Transverse colon (tissue), 4 donors: Measurements from ENCODE around the gene HSD11B1. TPM values are rescaled to one million over a fixed set of nuclear protein-coding genes. Genes with fewer than 3 reads are reported as not detected.

Experiments
- DNase-seq: peaks from one replicate; pipeline ENCODE4 v3.0.0-alpha.2; 2019
- H3K27ac ChIP-seq, 4 donors: fragments of 200-600 bp; sonication (generic); 2 replicates each; pipeline ENCODE4 v1.5.1; 2016 to 2018; ENCODE audit warnings: inconsistent platforms in 4 of 4
- H3K27me3 ChIP-seq: fragments of 200-600 bp; sonication (generic); 2 replicates; pipeline ENCODE4 v1.5.1; 2017; ENCODE audit warnings: inconsistent platforms
- H3K36me3 ChIP-seq, 4 donors: fragments of 200-600 bp; sonication (generic); 2 replicates each; pipeline ENCODE4 v1.5.1; 2017 to 2019; ENCODE audit warnings: inconsistent platforms in 4 of 4
- H3K4me1 ChIP-seq, 4 donors: fragments of 200-600 bp; sonication (generic); 2 replicates each; pipeline ENCODE4 v1.5.1; 2017 to 2020; ENCODE audit warnings: inconsistent platforms in 4 of 4
- H3K4me3 ChIP-seq, 4 donors: fragments of 200-600 bp; sonication (generic); 1 replicate in 1 of 4; 2 replicates in 3 of 4; pipeline versions ENCODE4 v1.5.1 to v1.6.1; 2017 to 2019; ENCODE audit warnings: inconsistent platforms in 4 of 4
- H3K9me3 ChIP-seq, 2 donors: fragments of 200-600 bp; sonication (generic); 2 replicates each; pipeline ENCODE4 v1.5.1; 2017 to 2019; ENCODE audit warnings: inconsistent platforms in 2 of 2
- EP300 ChIP-seq: sonication (generic); formaldehyde crosslinking; IDR thresholded peaks from one replicate; pipeline ENCODE4 v1.6.1; 2017; ENCODE audit warnings: antibody characterized with exemption, low read depth
- POLR2A ChIP-seq: fragments of 450-650 bp; IDR thresholded peaks from one replicate; pipeline ENCODE4 v1.6.1; 2016; ENCODE audit warnings: antibody characterized with exemption, mild to moderate bottlenecking, moderate library complexity
- POLR2AphosphoS5 ChIP-seq, 3 donors: sonication (generic); formaldehyde crosslinking; IDR thresholded peaks; one replicate each; pipeline ENCODE4 v1.6.1; 2016; ENCODE audit warnings: antibody characterized with exemption in 3 of 3
- WGBS, 2 donors: methylation state at CpG; one replicate each; pipeline ENCODE4 v1.1.5; 2018; ENCODE audit warnings: low coverage in 1 of 2; 5-methylcytosine and 5-hydroxymethylcytosine counted together
- in situ Hi-C, 4 donors: fragments of 200-750 bp; cut with MboI; loops; one replicate each; pipeline versions ENCODE4 v1.15.0 to v1.15.1; 2017; ENCODE audit warnings: low sequenced_read_pairs in 3 of 4, low pct_ligation_motif_present in 1 of 4, low pct_unique_long_range_greater_than_20kb in 1 of 4
- intact Hi-C: fragments of 100-400 bp; cut with DNase I; formaldehyde crosslinking; loops from one replicate; pipeline ENCODE4 v1.15.1; 2023; ENCODE audit warnings: low total_unique reads
- total RNA-seq, 4 donors: library from RNA; depleted of rRNA; stranded (reverse); fragments of >200 nt; gene quantifications; one replicate each; pipeline ENCODE4 v1.1.0, GENCODE V29; 2016
- TF ChIP-seq, protein P1 (sequence below), 5 experiments: fragments of 200-600 bp in 3 of 5; fragments of 450-650 bp in 2 of 5; sonication (generic) in 3 of 5; IDR thresholded peaks; 1 replicate in 2 of 5; 2 replicates in 3 of 5; pipeline ENCODE4 v1.5.1; 2016 to 2017; ENCODE audit warnings: antibody characterized with exemption in 5 of 5, inconsistent platforms in 3 of 5, mild to moderate bottlenecking in 2 of 5, moderate library complexity in 1 of 5

The HSD11B1 gene
- total RNA-seq, 4 donors from 2014 or later: 1.5 to 3.7 (median 2.6) TPM; not detected in 1

DNA sequence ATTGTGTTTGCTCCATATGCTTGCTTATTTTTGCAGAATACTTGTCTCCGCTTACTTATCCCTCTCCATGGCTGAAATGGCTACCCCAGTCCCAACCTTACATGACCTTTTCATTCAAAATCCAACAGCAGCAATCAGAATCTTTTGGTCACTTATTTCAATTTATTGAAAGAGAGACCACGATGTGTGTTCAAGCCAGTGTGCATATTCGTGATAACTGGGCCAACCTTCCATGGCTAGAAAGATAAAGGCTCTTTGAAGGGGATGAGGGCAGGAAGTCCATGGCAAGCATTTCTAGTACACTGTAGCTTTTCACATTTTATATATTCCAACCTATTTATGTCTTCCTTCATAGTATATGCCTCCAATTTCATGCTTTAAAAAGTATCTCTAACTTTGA lies 23.1 kb downstream of the HSD11B1 start:
- Histone ChIP-seq H3K4me1 (no peaks in the 10 kb centered on the region), H3K36me3 (no peaks in the 10 kb centered on the region), H3K27ac (no peak overlapping the region), H3K4me3 (no peak overlapping the region), H3K27me3 (no peaks in the 10 kb centered on the region), H3K9me3 (no peaks in the 10 kb centered on the region)
- WGBS, 2 donors: 86 to 94% methylated on average over 3 of the region's 3 CpGs
- DNase-seq: no peak
- in situ Hi-C loops: no loop called here
- no peak for TF ChIP-seq POLR2A
- no peak for TF ChIP-seq EP300
- TF ChIP-seq, protein P1, sequence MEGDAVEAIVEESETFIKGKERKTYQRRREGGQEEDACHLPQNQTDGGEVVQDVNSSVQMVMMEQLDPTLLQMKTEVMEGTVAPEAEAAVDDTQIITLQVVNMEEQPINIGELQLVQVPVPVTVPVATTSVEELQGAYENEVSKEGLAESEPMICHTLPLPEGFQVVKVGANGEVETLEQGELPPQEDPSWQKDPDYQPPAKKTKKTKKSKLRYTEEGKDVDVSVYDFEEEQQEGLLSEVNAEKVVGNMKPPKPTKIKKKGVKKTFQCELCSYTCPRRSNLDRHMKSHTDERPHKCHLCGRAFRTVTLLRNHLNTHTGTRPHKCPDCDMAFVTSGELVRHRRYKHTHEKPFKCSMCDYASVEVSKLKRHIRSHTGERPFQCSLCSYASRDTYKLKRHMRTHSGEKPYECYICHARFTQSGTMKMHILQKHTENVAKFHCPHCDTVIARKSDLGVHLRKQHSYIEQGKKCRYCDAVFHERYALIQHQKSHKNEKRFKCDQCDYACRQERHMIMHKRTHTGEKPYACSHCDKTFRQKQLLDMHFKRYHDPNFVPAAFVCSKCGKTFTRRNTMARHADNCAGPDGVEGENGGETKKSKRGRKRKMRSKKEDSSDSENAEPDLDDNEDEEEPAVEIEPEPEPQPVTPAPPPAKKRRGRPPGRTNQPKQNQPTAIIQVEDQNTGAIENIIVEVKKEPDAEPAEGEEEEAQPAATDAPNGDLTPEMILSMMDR (IDR thresholded peaks at IDR 0.05): no peak
- no peak for TF ChIP-seq POLR2AphosphoS5 (IDR thresholded peaks at IDR 0.05)
- intact Hi-C loops: no loop called here

DNA sequence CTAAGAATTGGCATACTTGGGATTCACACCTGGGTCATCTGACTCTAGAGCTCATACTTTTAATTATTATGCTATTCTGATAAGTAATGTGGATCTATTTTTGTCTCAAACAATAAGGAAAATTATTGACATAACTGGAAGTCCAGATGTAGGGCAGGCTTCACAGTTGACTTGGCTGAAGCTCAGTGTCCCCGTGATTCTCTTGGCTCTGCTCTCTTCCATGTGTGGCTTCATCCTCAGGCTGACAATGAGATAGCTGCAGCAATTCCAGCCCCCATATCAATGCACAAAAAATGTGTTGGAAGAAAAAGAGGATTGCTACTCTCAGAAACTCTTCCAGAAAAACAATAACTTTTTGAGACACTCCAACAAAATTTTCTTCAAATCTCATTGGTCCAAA lies 23.8 kb downstream of the HSD11B1 start:
- H3K9me3 ChIP-seq: no peaks in the 10 kb centered on the region
- in situ Hi-C loops: no loop called here
- TF ChIP-seq POLR2A (no peak), EP300 (no peak), POLR2AphosphoS5 (IDR thresholded peaks at IDR 0.05) (no peak)
- TF ChIP-seq, protein P1 (IDR thresholded peaks at IDR 0.05): no peak
- H3K36me3 ChIP-seq: no peaks in the 10 kb centered on the region
- DNase-seq: no peak
- intact Hi-C loops: no loop called here
- H3K27me3 ChIP-seq: no peaks in the 10 kb centered on the region
- no peak overlapping the region for H3K27ac ChIP-seq
- H3K4me1 ChIP-seq: no peaks in the 10 kb centered on the region
- no peak overlapping the region for H3K4me3 ChIP-seq
- WGBS, 2 donors: 20 to 100% methylated on average over 1 of the region's 1 CpG

DNA sequence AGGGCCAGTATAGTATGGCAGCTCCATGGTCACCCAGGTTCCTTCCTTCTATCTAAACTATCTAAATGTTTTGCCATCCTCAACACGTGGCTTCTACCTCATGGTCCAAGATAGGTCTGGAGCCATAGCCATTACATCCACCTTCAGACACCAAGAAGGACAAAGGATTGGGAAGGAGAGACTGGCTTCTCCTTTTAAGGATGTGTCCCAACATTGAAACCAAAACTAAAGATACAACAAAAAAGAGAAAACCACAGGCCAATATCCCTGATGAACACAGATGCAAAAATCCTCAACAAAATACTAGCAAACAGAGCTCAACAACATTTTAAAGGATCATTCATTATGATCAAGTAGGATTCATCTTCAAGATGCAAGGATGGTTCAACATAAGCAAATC lies 24.8 kb downstream of the HSD11B1 start:
- in situ Hi-C loops: no loop called here
- no peaks in the 10 kb centered on the region for H3K27me3 ChIP-seq

GRCh38 chr1:209732725-209733124 lies 28.1 kb downstream of the HSD11B1 start:
- Histone ChIP-seq H3K4me1 (no peaks in the 10 kb centered on the region), H3K4me3 (no peak overlapping the region), H3K36me3 (no peaks in the 10 kb centered on the region), H3K27me3 (no peaks in the 10 kb centered on the region), H3K27ac (no peak overlapping the region), H3K9me3 (no peaks in the 10 kb centered on the region)
- intact Hi-C loops: no loop called here
- WGBS, 2 donors: 57 to 74% methylated on average over 1 of the region's 1 CpG
- DNase-seq: no peak
- in situ Hi-C loops: loop anchor here in 1 of 4 donors (10.0 kb wide), 1 partner anchor 158 kb away; no protein-coding TSS in a partner anchor
- TF ChIP-seq POLR2A: no peak
- no peak for TF ChIP-seq EP300
- TF ChIP-seq, protein P1 (IDR thresholded peaks at IDR 0.05): no peak
- no peak for TF ChIP-seq POLR2AphosphoS5 (IDR thresholded peaks at IDR 0.05)

More for the DNA sequence above, 24.8 kb downstream of the HSD11B1 start:
- no peak overlapping the region for H3K27ac ChIP-seq
- H3K9me3 ChIP-seq: no peaks in the 10 kb centered on the region
- TF ChIP-seq, protein P1 (IDR thresholded peaks at IDR 0.05): no peak
- TF ChIP-seq POLR2A: no peak
- no peak for TF ChIP-seq POLR2AphosphoS5 (IDR thresholded peaks at IDR 0.05)
- TF ChIP-seq EP300: no peak
- H3K4me3 ChIP-seq: no peak overlapping the region
- intact Hi-C loops: no loop called here
- 67 to 81% methylated on average over 1 of the region's 1 CpG for WGBS, 2 donors
- no peaks in the 10 kb centered on the region for H3K36me3 ChIP-seq
- no peak for DNase-seq
- H3K4me1 ChIP-seq: no peaks in the 10 kb centered on the region
